Neural cell (in vitro differentiated cells): ENCODE data around the gene RNF17. TPM values are rescaled to one million over a fixed set of nuclear protein-coding genes. Genes with fewer than 3 reads are reported as not detected.

Experiments
- H2AFZ ChIP-seq: fragments of 200-600, 300-800 bp; sonication (generic), shearing (Covaris generic); 2 replicates; pipeline ENCODE4 v1.6.0; 2014; ENCODE audit warnings: low read depth, mild to moderate bottlenecking, antibody characterized with exemption, low read length, moderate library complexity
- H3F3A ChIP-seq: fragments of 200-600 bp; shearing (Covaris generic); 2 replicates; pipeline ENCODE4 v1.6.1; 2016; ENCODE audit warnings: mild to moderate bottlenecking, moderate library complexity, mixed read lengths, antibody characterized with exemption, low read length; ENCODE audit not compliant: insufficient read depth, poor library complexity, severe bottlenecking
- H3K27ac ChIP-seq: fragments of 200-600, 300-800 bp; sonication (generic), shearing (Covaris generic); 2 replicates; pipeline ENCODE4 v1.5.1; 2014; ENCODE audit warnings: mild to moderate bottlenecking, low read length, moderate library complexity
- H3K27me3 ChIP-seq: fragments of 300-800, 200-600 bp; sonication (generic), shearing (Covaris generic); 2 replicates; pipeline ENCODE4 v1.6.0; 2014; ENCODE audit warnings: mild to moderate bottlenecking, low read depth, low read length, moderate library complexity; ENCODE audit not compliant: insufficient read depth
- H3K36me3 ChIP-seq: fragments of 300-800, 200-600 bp; sonication (generic), shearing (Covaris generic); 2 replicates; pipeline ENCODE4 v1.5.1; 2014; ENCODE audit warnings: mild to moderate bottlenecking, antibody characterized with exemption, low read length, moderate library complexity; ENCODE audit not compliant: insufficient read depth
- H3K4me2 ChIP-seq: fragments of 300-800, 200-600 bp; sonication (generic), shearing (Covaris generic); 2 replicates; pipeline ENCODE4 v1.6.0; 2014; ENCODE audit warnings: mild to moderate bottlenecking, low read length
- H3K4me3 ChIP-seq: fragments of 300-800, 200-600 bp; sonication (generic), shearing (Covaris generic); 2 replicates; pipeline ENCODE4 v1.5.1; 2014; ENCODE audit warnings: mild to moderate bottlenecking, low read length, moderate library complexity
- H3K79me2 ChIP-seq: fragments of 200-600 bp; shearing (Covaris generic); replicated peaks from 2 replicates; pipeline ENCODE4 v1.6.0; 2014; ENCODE audit warnings: mild to moderate bottlenecking, low read length, moderate library complexity; ENCODE audit not compliant: insufficient read depth
- H3K9ac ChIP-seq: fragments of 300-800, 200-600 bp; sonication (generic), shearing (Covaris generic); 2 replicates; pipeline ENCODE4 v1.6.1; 2016; ENCODE audit warnings: mild to moderate bottlenecking, low read length, mixed read lengths
- H3K9me2 ChIP-seq: fragments of 200-600 bp; shearing (Covaris generic); 2 replicates; pipeline ENCODE4 v1.6.1; 2016; ENCODE audit warnings: mild to moderate bottlenecking, low read length, mixed read lengths; ENCODE audit not compliant: insufficient read depth
- H3K9me3 ChIP-seq: fragments of 200-600, 300-800 bp; sonication (generic), shearing (Covaris generic); 2 replicates; pipeline ENCODE4 v1.6.1; 2016; ENCODE audit warnings: mild to moderate bottlenecking, mixed run types, low read length, moderate library complexity, mixed read lengths
- H4K20me1 ChIP-seq: fragments of 200-600 bp; shearing (Covaris generic); 2 replicates; pipeline ENCODE4 v1.6.1; 2016; ENCODE audit warnings: mild to moderate bottlenecking, mixed run types; ENCODE audit not compliant: insufficient read depth
- CTCF ChIP-seq: fragments of 450-650 bp; IDR thresholded peaks from 2 replicates; pipeline ENCODE4 v1.5.1; 2014; ENCODE audit warnings: antibody characterized with exemption, mild to moderate bottlenecking, moderate library complexity; ENCODE audit not compliant: poor library complexity, severe bottlenecking
- EP300 ChIP-seq: fragments of 450-650 bp; conservative IDR thresholded peaks from 2 replicates; pipeline ENCODE4 v1.6.1; 2014; ENCODE audit warnings: antibody characterized with exemption, mild to moderate bottlenecking, moderate library complexity; ENCODE audit not compliant: poor library complexity, severe bottlenecking
- EZH2 ChIP-seq: fragments of 200-600, 300-800 bp; shearing (Covaris generic), sonication (generic); IDR thresholded peaks from 2 replicates; pipeline ENCODE4 v1.6.1; 2014; ENCODE audit warnings: antibody characterized with exemption, low read length, borderline replicate concordance, mild to moderate bottlenecking; ENCODE audit not compliant: insufficient read depth, poor library complexity, severe bottlenecking
- MXI1 ChIP-seq: fragments of 450-650 bp; conservative IDR thresholded peaks from 2 replicates; pipeline ENCODE4 v1.6.1; 2014; ENCODE audit warnings: antibody characterized with exemption, mild to moderate bottlenecking; ENCODE audit not compliant: poor library complexity, severe bottlenecking
- POLR2AphosphoS5 ChIP-seq: IDR thresholded peaks from 2 replicates; pipeline ENCODE4 v1.6.1; 2012
- RAD21 ChIP-seq: fragments of 450-650 bp; conservative IDR thresholded peaks from 2 replicates; pipeline ENCODE4 v1.6.1; 2014; ENCODE audit warnings: antibody characterized with exemption, mild to moderate bottlenecking, moderate library complexity
- REST ChIP-seq: IDR thresholded peaks from 2 replicates; pipeline ENCODE4 v1.6.1; 2012; ENCODE audit warnings: borderline replicate concordance
- SMC3 ChIP-seq: fragments of 450-650 bp; conservative IDR thresholded peaks from 2 replicates; pipeline ENCODE4 v1.6.1; 2014; ENCODE audit warnings: antibody characterized with exemption, mild to moderate bottlenecking, moderate library complexity; ENCODE audit not compliant: poor library complexity
- TAF1 ChIP-seq: IDR thresholded peaks from 2 replicates; pipeline ENCODE4 v1.6.1; 2012; ENCODE audit warnings: low read depth
- polyA plus RNA-seq: library from polyadenylated mRNA; depleted of rRNA; stranded (reverse); fragments of >200 nt; gene quantifications from 2 replicates; pipeline ENCODE4 v1.2.3, GENCODE V29; 2014

The RNF17 gene
- polyA plus RNA-seq, 1 donor from 2014 or later, result not detected

- Histone ChIP-seq H3K4me2 (no peak overlapping the region), H3K79me2 (no peaks in the 10 kb centered on the region), H3K4me3 (no peak overlapping the region), H2AFZ (no peak overlapping the region), H3K36me3 (no peaks in the 10 kb centered on the region), H3F3A (no peaks in the 10 kb centered on the region), H3K27ac (no peak overlapping the region), H3K27me3 (peaks cover 47% of the 10 kb centered on the region), H3K9me2 (no peaks in the 10 kb centered on the region), H3K9me3 (no peaks in the 10 kb centered on the region), H4K20me1 (no peaks in the 10 kb centered on the region), H3K9ac (no peak overlapping the region)
- TF ChIP-seq REST (no peak), CTCF (no peak), RAD21 (no peak), SMC3 (no peak), EZH2 (no peak), EP300 (no peak), POLR2AphosphoS5 (no peak), MXI1 (no peak), TAF1 (no peak)
Measured at GRCh38 chr13:24742977-24743376, 21.0 kb upstream of the RNF17 start.

- H2AFZ ChIP-seq, result no peak overlapping the region
- no peak overlapping the region for H3K9ac ChIP-seq
- TF ChIP-seq RAD21 (no peak), CTCF (no peak), EZH2 (no peak), EP300 (no peak), TAF1 (no peak), REST (no peak), POLR2AphosphoS5 (no peak), MXI1 (no peak), SMC3 (no peak)
- H3K27me3 ChIP-seq, result peaks cover 59% of the 10 kb centered on the region
- H3K79me2 ChIP-seq, result no peaks in the 10 kb centered on the region
- no peaks in the 10 kb centered on the region for H3F3A ChIP-seq
- no peak overlapping the region for H3K27ac ChIP-seq
- no peak overlapping the region for H3K4me2 ChIP-seq
- no peaks in the 10 kb centered on the region for H3K36me3 ChIP-seq
- no peak overlapping the region for H3K4me3 ChIP-seq
- H4K20me1 ChIP-seq, result no peaks in the 10 kb centered on the region
- no peaks in the 10 kb centered on the region for H3K9me3 ChIP-seq
- H3K9me2 ChIP-seq, result no peaks in the 10 kb centered on the region
Measured at GRCh38 chr13:24744247-24744646, 19.7 kb upstream of the RNF17 start.
